ENCODE measurements around the gene IQCK.

The IQCK gene

DNA sequence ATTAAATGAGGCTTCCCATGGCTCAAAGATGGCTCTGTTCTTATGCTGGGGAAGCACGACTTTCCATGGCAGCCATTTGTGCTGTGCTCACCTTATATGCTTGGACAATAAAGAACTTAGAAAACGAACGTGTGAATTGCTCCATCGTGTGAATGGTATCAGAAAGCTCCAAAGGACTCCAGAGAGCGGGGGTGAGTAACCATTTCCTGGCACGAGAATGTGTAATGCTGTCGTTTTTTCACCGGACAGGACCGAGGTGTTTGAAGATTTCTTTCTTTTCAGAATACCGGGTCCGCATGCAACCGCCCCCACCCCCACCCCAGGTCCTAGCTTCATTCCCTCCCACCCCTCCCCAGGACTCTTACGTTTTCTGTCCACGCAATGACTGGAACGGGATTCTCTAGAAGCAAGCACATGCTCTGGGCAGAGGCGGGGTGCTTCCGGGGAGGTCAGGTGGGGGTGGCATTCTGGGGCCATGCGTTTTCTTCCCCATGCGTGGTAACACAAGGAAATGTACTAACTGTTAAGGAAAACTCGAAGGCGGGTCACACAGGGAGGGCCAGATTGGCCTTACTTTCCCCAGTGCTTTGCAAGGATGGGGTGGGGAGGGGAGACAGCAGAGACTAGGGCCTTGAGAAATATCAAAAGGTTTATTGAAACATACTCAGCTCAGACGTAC lies 140.4 kb downstream of the IQCK start:
- Mint-ChIP-seq H3K9me3 (no peaks in the 10 kb centered on the region), H3K36me3 (peaks cover 5% of the 10 kb centered on the region), H3K27me3 (no peaks in the 10 kb centered on the region), H3K4me3 (no peak overlapping the region), H3K4me1 (no peaks in the 10 kb centered on the region), H3K27ac (no peak overlapping the region)

GRCh38 chr16:19859166-19859565 lies 141.1 kb downstream of the IQCK start:
- Mint-ChIP-seq H3K27ac (no peak overlapping the region), H3K4me3 (no peak overlapping the region), H3K36me3 (peaks cover 5% of the 10 kb centered on the region), H3K27me3 (no peaks in the 10 kb centered on the region), H3K9me3 (no peaks in the 10 kb centered on the region), H3K4me1 (no peaks in the 10 kb centered on the region)

DNA sequence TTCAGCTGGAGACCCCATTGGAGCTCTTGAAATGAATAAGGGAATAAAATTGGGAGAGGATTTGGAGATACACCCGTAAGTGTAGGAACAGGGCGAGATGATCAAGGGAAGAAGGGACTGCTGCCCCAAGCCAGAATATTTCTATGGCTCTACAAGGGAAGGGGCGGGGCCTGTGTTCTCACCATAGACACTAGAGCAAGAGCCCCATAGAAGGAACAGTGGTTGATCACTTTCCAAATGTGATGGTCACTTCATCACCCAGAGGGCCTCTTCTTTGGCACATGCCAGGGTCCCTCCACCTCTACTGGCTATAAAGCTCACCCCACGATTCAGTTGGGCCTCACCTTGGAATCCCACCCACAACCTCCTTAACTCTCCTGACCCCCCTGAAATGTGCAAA lies 141.5 kb downstream of the IQCK start:
- Mint-ChIP-seq H3K27ac (no peak overlapping the region), H3K9me3 (no peaks in the 10 kb centered on the region), H3K4me1 (no peaks in the 10 kb centered on the region), H3K27me3 (no peaks in the 10 kb centered on the region), H3K36me3 (peaks cover 5% of the 10 kb centered on the region), H3K4me3 (no peak overlapping the region)

DNA sequence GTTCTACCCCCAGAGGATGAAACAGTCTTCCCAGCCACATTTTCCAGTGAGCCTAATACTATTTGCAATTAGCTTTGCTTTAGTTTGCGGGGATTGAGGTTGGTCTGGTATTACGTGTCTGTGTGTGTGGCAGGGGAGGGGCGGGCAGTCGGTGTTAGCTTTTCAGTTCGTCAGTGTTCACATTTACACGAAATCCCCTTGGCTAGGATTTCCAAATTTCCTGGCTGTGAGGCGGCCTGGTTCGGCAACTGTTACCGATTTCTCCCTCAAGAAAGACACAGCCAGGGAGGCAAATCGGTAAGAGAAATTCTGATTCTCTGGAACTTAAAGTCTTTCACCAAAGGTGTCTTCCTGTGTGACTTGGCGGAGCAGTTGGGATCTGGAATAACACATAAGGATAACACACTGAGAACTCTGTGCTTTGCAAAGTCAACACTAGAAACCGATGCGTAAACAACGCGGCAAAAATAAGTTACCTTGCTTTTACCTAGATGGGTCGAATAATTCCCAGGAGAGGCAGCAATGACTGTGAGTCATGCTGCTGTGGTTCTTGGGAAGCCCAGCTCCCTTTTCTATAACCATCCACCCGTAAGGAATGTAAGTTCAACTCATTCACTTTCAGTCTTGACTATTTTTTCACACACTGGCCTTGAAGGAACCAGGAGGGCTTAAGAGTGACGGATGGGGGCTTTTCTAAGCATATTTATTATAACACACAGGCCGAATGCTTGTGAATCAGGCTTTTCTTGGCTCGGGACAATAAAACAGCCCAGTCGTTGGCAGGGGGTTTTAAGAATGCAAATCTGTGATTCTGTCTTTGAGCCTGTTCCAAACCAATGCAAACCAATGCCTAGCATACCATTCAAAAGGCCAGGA lies 142.3 kb downstream of the IQCK start:
- Mint-ChIP-seq H3K27ac (no peak overlapping the region), H3K36me3 (peaks cover 5% of the 10 kb centered on the region), H3K4me3 (no peak overlapping the region), H3K9me3 (no peaks in the 10 kb centered on the region), H3K4me1 (no peaks in the 10 kb centered on the region), H3K27me3 (no peaks in the 10 kb centered on the region)

DNA sequence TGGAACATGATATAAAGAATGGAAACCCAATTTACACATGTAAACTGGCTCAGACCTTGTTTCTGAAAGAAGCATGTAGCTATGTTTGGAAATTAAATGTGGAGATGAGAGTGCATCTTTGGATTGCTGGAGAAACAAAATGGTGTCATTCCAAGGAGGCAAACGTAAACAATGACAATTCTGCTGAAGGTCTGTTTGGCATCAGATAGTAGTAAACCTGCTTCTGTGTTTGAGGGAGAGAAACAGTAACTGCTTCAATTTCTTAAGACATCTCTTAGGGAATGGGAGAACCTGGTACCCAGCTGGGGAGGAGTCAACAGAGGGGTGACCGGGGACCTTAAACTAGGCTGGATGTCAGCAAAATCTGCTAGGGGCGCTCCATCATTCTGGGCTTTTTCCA lies 143.1 kb downstream of the IQCK start:
- Mint-ChIP-seq H3K27me3 (no peaks in the 10 kb centered on the region), H3K4me1 (no peaks in the 10 kb centered on the region), H3K36me3 (peaks cover 5% of the 10 kb centered on the region), H3K9me3 (no peaks in the 10 kb centered on the region), H3K27ac (no peak overlapping the region), H3K4me3 (no peak overlapping the region)

DNA sequence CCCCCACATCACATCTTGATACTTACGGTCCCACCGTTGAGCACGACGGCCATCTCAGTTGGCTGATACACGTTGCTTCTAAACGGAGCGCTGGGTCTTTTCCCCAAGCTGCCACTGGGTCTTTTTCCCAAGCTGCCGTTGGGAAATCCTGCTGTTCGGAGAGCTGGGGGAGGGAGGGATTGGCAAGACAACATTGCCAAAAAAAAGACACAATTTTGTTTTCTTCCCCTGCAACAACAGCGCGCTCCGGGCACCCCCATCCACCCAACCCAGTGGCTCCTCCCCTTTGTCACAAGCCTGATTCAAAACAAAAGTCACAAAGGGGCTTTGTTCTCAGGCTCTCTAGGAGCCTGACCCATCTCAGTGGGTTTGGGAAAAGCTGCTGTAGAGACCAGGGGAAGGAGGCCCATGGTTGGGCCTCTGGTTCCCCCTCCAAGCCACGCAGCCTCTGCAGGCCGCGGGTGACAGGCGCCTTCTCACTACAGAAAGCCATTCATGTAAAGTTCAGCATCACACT lies 143.8 kb downstream of the IQCK start:
- H3K27ac Mint-ChIP-seq, result no peak overlapping the region
- no peaks in the 10 kb centered on the region for H3K27me3 Mint-ChIP-seq
- no peaks in the 10 kb centered on the region for H3K9me3 Mint-ChIP-seq
- H3K4me1 Mint-ChIP-seq, result no peaks in the 10 kb centered on the region
- H3K4me3 Mint-ChIP-seq, result no peak overlapping the region
- H3K36me3 Mint-ChIP-seq, result peaks cover 3% of the 10 kb centered on the region

DNA sequence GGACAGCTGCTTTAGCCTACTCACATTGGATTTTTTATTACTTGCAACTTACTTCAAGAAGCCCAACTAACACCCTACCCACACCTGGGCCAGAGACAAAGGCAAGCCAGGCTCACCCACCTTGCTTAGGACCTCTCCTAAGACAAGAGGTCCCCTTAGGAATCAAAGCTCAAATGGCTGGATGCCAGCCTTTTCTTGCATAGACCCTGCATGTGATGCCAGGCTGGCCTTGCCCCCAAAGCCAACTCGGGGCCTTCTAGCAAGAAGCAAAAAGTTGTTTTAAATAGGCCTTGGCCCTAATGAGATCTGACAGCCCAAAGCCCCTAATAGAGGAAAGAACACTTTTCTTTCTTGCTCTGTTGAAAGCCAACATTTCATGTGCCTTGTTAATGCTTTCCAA lies 145.9 kb downstream of the IQCK start:
- Mint-ChIP-seq H3K27ac (no peak overlapping the region), H3K27me3 (no peaks in the 10 kb centered on the region), H3K4me3 (no peak overlapping the region), H3K36me3 (peaks cover 1% of the 10 kb centered on the region), H3K4me1 (no peaks in the 10 kb centered on the region), H3K9me3 (no peaks in the 10 kb centered on the region)

GRCh38 chr16:19864566-19864965 lies 146.5 kb downstream of the IQCK start:
- no peak overlapping the region for H3K27ac Mint-ChIP-seq
- H3K36me3 Mint-ChIP-seq, result peaks cover 1% of the 10 kb centered on the region
- H3K9me3 Mint-ChIP-seq, result no peaks in the 10 kb centered on the region
- H3K27me3 Mint-ChIP-seq, result no peaks in the 10 kb centered on the region
- H3K4me1 Mint-ChIP-seq, result no peaks in the 10 kb centered on the region
- no peak overlapping the region for H3K4me3 Mint-ChIP-seq

GRCh38 chr16:19868421-19868820 lies 150.3 kb downstream of the IQCK start:
- Mint-ChIP-seq H3K36me3 (peaks cover 6% of the 10 kb centered on the region), H3K27me3 (no peaks in the 10 kb centered on the region), H3K4me1 (no peaks in the 10 kb centered on the region), H3K27ac (no peak overlapping the region), H3K4me3 (no peak overlapping the region), H3K9me3 (no peaks in the 10 kb centered on the region)

DNA sequence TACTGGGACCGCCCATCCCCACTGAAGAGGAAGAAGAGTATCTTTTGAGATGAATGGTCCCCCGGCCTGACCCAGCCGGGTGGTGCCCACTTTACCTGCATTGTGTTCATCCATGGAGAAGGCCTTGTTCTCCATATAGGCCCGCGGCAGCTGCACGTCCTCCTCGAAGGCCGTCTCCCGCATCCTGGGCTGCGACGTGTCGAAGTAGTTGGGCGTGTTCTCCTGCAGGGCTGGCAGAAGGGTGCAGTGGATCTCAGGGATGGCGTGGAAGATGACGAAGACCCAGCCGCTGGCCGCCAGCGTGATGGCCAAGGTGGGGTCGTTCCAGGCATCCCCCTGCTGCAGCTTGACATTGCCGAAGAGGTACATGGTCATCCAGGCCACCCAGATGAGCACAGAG lies 153.7 kb downstream of the IQCK start:
- Mint-ChIP-seq H3K4me1 (no peaks in the 10 kb centered on the region), H3K27me3 (no peaks in the 10 kb centered on the region), H3K4me3 (no peak overlapping the region), H3K9me3 (no peaks in the 10 kb centered on the region), H3K27ac (no peak overlapping the region), H3K36me3 (peaks cover 11% of the 10 kb centered on the region)

DNA sequence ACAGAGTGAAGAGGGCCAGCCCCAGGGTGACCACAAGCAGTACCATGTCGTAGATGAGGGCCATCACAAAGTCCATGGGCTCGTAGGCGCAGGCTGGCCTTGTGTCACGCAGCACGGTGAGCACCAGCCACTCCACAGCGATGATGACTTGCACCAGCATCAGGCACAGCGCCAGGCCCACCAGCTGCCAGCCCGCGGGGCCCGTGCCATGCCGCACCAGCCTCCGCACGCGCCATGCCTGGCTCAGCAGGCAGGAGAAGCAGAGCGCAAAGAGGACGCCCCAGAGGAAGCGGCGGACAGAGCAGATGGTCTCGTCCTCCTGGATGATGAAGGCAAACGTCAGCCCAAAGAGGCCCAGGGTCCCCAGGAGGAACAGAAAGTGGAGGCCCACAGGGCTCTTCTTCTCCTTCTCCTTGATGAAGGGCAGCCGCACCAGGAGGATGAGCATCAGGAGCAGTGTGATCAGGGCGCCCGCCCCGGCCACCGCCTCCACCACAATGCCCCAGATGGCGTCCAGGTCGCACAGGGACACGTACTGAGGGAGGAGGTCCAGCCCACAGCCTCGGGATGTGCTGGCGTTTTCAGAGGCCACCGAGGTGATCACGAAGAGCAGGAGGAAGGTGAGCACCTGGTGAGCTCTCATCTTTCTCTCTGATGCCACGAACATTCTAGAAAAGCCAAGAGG lies 154.2 kb downstream of the IQCK start:
- H3K27ac Mint-ChIP-seq, result no peak overlapping the region
- no peak overlapping the region for H3K4me3 Mint-ChIP-seq
- peaks cover 10% of the 10 kb centered on the region for H3K36me3 Mint-ChIP-seq
- no peaks in the 10 kb centered on the region for H3K9me3 Mint-ChIP-seq
- no peaks in the 10 kb centered on the region for H3K27me3 Mint-ChIP-seq
- H3K4me1 Mint-ChIP-seq, result no peaks in the 10 kb centered on the region

GRCh38 chr16:19872935-19873334 lies 154.9 kb downstream of the IQCK start:
- no peaks in the 10 kb centered on the region for H3K27me3 Mint-ChIP-seq
- peaks cover 10% of the 10 kb centered on the region for H3K36me3 Mint-ChIP-seq
- no peak overlapping the region for H3K4me3 Mint-ChIP-seq
- H3K4me1 Mint-ChIP-seq, result no peaks in the 10 kb centered on the region
- no peak overlapping the region for H3K27ac Mint-ChIP-seq
- no peaks in the 10 kb centered on the region for H3K9me3 Mint-ChIP-seq

- Mint-ChIP-seq H3K27ac (no peak overlapping the region), H3K27me3 (no peaks in the 10 kb centered on the region), H3K4me3 (no peak overlapping the region), H3K36me3 (peaks cover 10% of the 10 kb centered on the region), H3K4me1 (no peaks in the 10 kb centered on the region), H3K9me3 (no peaks in the 10 kb centered on the region)
Observed at GRCh38 chr16:19874026-19874425, 156.0 kb downstream of the IQCK start.

GRCh38 chr16:19874851-19875546 lies 156.9 kb downstream of the IQCK start:
- no peaks in the 10 kb centered on the region for H3K4me1 Mint-ChIP-seq
- no peaks in the 10 kb centered on the region for H3K9me3 Mint-ChIP-seq
- H3K36me3 Mint-ChIP-seq, result peaks cover 10% of the 10 kb centered on the region
- H3K27ac Mint-ChIP-seq, result no peak overlapping the region
- H3K4me3 Mint-ChIP-seq, result no peak overlapping the region
- H3K27me3 Mint-ChIP-seq, result no peaks in the 10 kb centered on the region

GRCh38 chr16:19875900-19876299 lies 157.8 kb downstream of the IQCK start:
- H3K4me1 Mint-ChIP-seq, result no peaks in the 10 kb centered on the region
- H3K27ac Mint-ChIP-seq, result no peak overlapping the region
- peaks cover 10% of the 10 kb centered on the region for H3K36me3 Mint-ChIP-seq
- H3K4me3 Mint-ChIP-seq, result no peak overlapping the region
- H3K9me3 Mint-ChIP-seq, result no peaks in the 10 kb centered on the region
- H3K27me3 Mint-ChIP-seq, result no peaks in the 10 kb centered on the region
